ENCODE measurements around the gene TICRR.

DNA sequence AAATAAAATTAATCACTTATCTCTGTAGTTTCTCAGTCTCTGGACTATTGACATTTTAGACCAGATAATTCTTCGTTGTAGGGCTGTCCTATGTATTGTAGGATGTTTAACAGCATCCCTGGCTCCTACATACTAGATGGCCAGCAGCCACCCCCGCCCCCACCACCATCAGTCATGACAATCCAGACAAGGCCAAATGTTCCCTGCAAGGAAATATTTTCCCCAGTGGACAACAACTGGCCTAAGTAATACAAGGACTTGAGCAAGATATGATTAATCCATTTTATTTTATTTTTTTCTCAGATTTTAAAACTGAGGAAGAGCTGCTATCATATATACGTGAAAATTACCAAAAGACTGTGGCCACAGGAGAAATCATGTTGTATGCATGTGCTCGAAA lies 23.8 kb downstream of the TICRR start:
- TF ChIP-seq POLR2A (IDR thresholded peaks at IDR 0.05) = no peak
- TF ChIP-seq, protein P1, sequence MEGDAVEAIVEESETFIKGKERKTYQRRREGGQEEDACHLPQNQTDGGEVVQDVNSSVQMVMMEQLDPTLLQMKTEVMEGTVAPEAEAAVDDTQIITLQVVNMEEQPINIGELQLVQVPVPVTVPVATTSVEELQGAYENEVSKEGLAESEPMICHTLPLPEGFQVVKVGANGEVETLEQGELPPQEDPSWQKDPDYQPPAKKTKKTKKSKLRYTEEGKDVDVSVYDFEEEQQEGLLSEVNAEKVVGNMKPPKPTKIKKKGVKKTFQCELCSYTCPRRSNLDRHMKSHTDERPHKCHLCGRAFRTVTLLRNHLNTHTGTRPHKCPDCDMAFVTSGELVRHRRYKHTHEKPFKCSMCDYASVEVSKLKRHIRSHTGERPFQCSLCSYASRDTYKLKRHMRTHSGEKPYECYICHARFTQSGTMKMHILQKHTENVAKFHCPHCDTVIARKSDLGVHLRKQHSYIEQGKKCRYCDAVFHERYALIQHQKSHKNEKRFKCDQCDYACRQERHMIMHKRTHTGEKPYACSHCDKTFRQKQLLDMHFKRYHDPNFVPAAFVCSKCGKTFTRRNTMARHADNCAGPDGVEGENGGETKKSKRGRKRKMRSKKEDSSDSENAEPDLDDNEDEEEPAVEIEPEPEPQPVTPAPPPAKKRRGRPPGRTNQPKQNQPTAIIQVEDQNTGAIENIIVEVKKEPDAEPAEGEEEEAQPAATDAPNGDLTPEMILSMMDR (IDR thresholded peaks at IDR 0.05) = no peak

Data from tibial nerve (tissue), 3 donors.